22Rv1 (cell line): ENCODE data around the gene MEG3.

ENCODE experiments used
- CTCF ChIP-seq: fragments of 450-650 bp; IDR thresholded peaks from 2 replicates; pipeline ENCODE4 v1.5.1; 2017; ENCODE audit warnings: mild to moderate bottlenecking
- ZFX ChIP-seq: fragments of 450-650 bp; IDR thresholded peaks from 2 replicates; pipeline ENCODE4 v1.6.1; 2017; ENCODE audit warnings: antibody characterized with exemption, borderline replicate concordance

- TF ChIP-seq CTCF (peak; percentile 68), ZFX (no peak)
Measured at GRCh38 chr14:100828031-100828769, 2.3 kb downstream of the MEG3 start.
